Measurements from ENCODE around the gene CNTN5.

- TF ChIP-seq CTCF (IDR thresholded peaks at IDR 0.05) (no peak), POLR2A (IDR thresholded peaks at IDR 0.05) (no peak)
Observed at GRCh38 chr11:99645934-99646333, 625.2 kb downstream of the CNTN5 start.

All from uterus (tissue), 2 donors.